Small intestine (tissue), 7 donors: ENCODE results near the gene PRG3. TPM values are rescaled to one million over a fixed set of nuclear protein-coding genes. Genes with fewer than 3 reads are reported as not detected.
"Not testable (repeated sequence)": the region's sequence is repeated elsewhere in the genome, so short reads cannot be mapped to it uniquely, and the experiment has no call there.

Source experiments
- DNase-seq, 2 donors: peaks; one replicate each; pipeline versions ENCODE4 v3.0.0 to v3.0.0-alpha.2; 2013
- FAIRE-seq: peaks from 2 replicates; lab custom pipeline; 2012; peaks lifted over from hg19 to GRCh38; lab: Jason Lieb, UNC
- H3K27ac ChIP-seq, 3 donors: one replicate each; pipeline ENCODE4 v1.5.1; 2013; ENCODE audit warnings: low read length in 2 of 3, mild to moderate bottlenecking in 2 of 3, control low read depth in 1 of 3, inconsistent platforms in 1 of 3, low read depth in 1 of 3, moderate library complexity in 1 of 3
- H3K27me3 ChIP-seq, 3 donors: one replicate each; pipeline ENCODE4 v1.6.1; 2013; ENCODE audit warnings: low read length in 3 of 3, inconsistent platforms in 1 of 3; ENCODE audit not compliant: control insufficient read depth in 3 of 3, insufficient read depth in 3 of 3
- H3K36me3 ChIP-seq, 3 donors: one replicate each; pipeline ENCODE4 v1.6.1; 2013; ENCODE audit warnings: low read length in 3 of 3, inconsistent platforms in 1 of 3, low read depth in 1 of 3, mild to moderate bottlenecking in 1 of 3, moderate library complexity in 1 of 3; ENCODE audit not compliant: control insufficient read depth in 3 of 3, insufficient read depth in 2 of 3
- H3K4me1 ChIP-seq, 3 donors: one replicate each; pipeline ENCODE4 v1.6.1; 2013; ENCODE audit warnings: low read length in 2 of 3, inconsistent platforms in 1 of 3, low read depth in 1 of 3, mild to moderate bottlenecking in 1 of 3, moderate library complexity in 1 of 3; ENCODE audit not compliant: control insufficient read depth in 3 of 3, insufficient read depth in 2 of 3
- H3K4me3 ChIP-seq, 3 donors: one replicate each; pipeline ENCODE4 v1.5.1; 2013; ENCODE audit warnings: low read length in 3 of 3, control low read depth in 1 of 3, inconsistent platforms in 1 of 3, low read depth in 1 of 3, mild to moderate bottlenecking in 1 of 3, moderate library complexity in 1 of 3
- H3K9me3 ChIP-seq, 2 donors: one replicate each; pipeline ENCODE4 v1.6.1; 2013; ENCODE audit warnings: low read depth in 1 of 2, low read length in 1 of 2; ENCODE audit not compliant: control insufficient read depth in 2 of 2, insufficient read depth in 1 of 2
- WGBS, 3 donors: extraction: QIAGEN DNeasy Blood & Tissue Kit; methylation state at CpG; one replicate each; pipeline ENCODE4 v1.1.7; 2013; 5-methylcytosine and 5-hydroxymethylcytosine counted together
- polyA plus RNA-seq, 4 donors: library from polyadenylated mRNA; stranded (reverse) in 3 of 4; unstranded in 1 of 4; fragments of 200-250 nt in 3 of 4; fragments of 120-200 nt in 1 of 4; gene quantifications; one replicate each; pipeline versions ENCODE4 v1.2.1 to v1.2.3, GENCODE V29; 2013
- donor health status: healthy with polysubstance abuse.
- donor health status: control.
- donor health status: control.
- donor health status: Bipolar disorder and iron deficiency.
- donor health status: healthy.

The PRG3 gene
- polyA plus RNA-seq, 4 donors, result 0.22 TPM; not detected in 3

DNA sequence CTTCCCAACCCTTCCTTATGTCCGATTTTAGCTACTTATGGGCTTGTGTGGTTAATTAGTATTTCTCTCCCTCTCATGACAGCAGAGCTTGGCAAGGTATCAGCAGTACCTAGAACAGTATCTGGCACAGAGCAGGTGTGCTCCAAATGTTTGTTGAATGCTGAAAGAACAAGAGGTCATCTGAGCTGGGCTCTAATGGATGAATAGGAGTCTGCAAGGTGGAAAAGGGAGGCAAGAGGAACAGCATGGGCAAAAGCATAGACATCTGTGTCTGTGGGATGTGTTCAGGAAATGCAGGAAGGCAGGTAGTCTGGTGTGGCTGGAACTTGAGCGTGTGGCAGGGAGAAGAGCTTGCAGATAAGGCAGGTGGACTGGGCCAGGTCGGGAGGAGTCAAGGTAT lies 19.0 kb downstream of the PRG3 start:
- Histone ChIP-seq H3K27me3 (no peaks in the 10 kb centered on the region), H3K36me3 (no peaks in the 10 kb centered on the region), H3K27ac (no peak overlapping the region), H3K9me3 (no peaks in the 10 kb centered on the region), H3K4me1 (no peaks in the 10 kb centered on the region), H3K4me3 (no peak overlapping the region)
- FAIRE-seq (no peak), DNase-seq (no peak)
- 69 to 77% (median 76%) methylated on average over 3 of the region's 3 CpGs for WGBS, 3 donors

DNA sequence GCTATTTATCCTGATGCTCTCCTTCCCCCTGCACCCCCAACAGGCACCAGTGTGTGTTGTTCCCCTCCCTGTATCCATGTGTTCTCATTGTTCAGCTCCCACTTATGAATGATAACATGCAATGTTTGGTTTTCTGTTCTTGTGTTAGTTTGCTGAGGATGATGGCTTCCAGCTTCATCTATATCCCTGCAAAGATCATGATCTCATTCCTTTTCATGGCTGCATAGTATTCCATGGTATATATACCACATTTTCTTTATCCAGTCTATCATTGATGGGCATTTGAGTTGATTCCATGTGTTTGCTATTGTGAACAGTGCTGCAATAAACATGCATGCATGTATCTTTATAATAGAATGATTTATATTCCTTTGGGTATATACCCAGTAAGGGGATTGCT lies 19.5 kb downstream of the PRG3 start:
- H3K36me3 ChIP-seq, H3K27me3 ChIP-seq, H3K9me3 ChIP-seq, H3K27ac ChIP-seq, DNase-seq, H3K4me3 ChIP-seq, FAIRE-seq, H3K4me1 ChIP-seq: not testable (repeated sequence)

GRCh38 chr11:57360991-57361390 lies 20.0 kb downstream of the PRG3 start:
- Histone ChIP-seq H3K27ac (no peak overlapping the region), H3K36me3 (no peaks in the 10 kb centered on the region), H3K4me1 (no peaks in the 10 kb centered on the region), H3K9me3 (no peaks in the 10 kb centered on the region), H3K27me3 (no peaks in the 10 kb centered on the region), H3K4me3 (no peak overlapping the region)
- DNase-seq, result no peak
- WGBS, 3 donors, result 93 to 94% (median 93%) methylated on average over 8 of the region's 8 CpGs
- FAIRE-seq, result no peak

GRCh38 chr11:57359896-57360690 lies 20.9 kb downstream of the PRG3 start:
- no peak for FAIRE-seq

GRCh38 chr11:57359396-57359795 lies 21.6 kb downstream of the PRG3 start:
- DNase-seq (no peak), FAIRE-seq (no peak)
- H3K27ac ChIP-seq, result no peak overlapping the region
- H3K36me3 ChIP-seq, result no peaks in the 10 kb centered on the region
- no peak overlapping the region for H3K4me3 ChIP-seq
- no peaks in the 10 kb centered on the region for H3K4me1 ChIP-seq
- H3K9me3 ChIP-seq, result no peaks in the 10 kb centered on the region
- 82 to 85% (median 84%) methylated on average over 5 of the region's 5 CpGs for WGBS, 3 donors
- no peaks in the 10 kb centered on the region for H3K27me3 ChIP-seq

More at GRCh38 chr11:57359896-57360690, 20.9 kb downstream of the PRG3 start:
- no peak for DNase-seq
- Histone ChIP-seq H3K36me3 (no peaks in the 10 kb centered on the region), H3K4me3 (no peak overlapping the region), H3K27ac (no peak overlapping the region), H3K4me1 (no peaks in the 10 kb centered on the region), H3K9me3 (no peaks in the 10 kb centered on the region), H3K27me3 (no peaks in the 10 kb centered on the region)
- WGBS, 3 donors, result 74 to 84% (median 78%) methylated on average over 9 of the region's 9 CpGs

DNA sequence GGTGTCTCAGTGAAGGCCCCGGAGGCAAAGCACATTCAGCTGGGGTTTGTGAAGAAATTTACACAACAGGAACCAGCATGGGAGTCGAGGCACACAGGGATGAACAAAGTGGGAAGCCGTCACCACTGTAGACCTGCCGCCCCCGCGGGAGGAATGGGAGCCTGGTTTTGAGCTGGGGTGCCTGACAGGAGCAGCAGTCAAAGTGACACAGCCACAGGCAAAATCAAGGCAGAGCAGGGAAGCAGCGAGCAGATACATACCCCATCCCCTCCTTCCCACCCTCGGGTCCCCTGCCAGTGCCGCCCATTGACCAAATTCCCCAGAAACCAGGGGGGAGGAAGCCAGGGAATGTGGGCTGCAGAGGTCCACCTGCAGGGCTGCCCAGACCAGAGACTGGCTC lies 22.0 kb downstream of the PRG3 start:
- no peak overlapping the region for H3K4me3 ChIP-seq
- no peaks in the 10 kb centered on the region for H3K4me1 ChIP-seq
- no peak for DNase-seq
- 67 to 73% (median 67%) methylated on average over 7 to 9 of the region's 9 CpGs for WGBS, 3 donors
- no peaks in the 10 kb centered on the region for H3K36me3 ChIP-seq
- no peaks in the 10 kb centered on the region for H3K27me3 ChIP-seq
- no peak overlapping the region for H3K27ac ChIP-seq
- no peaks in the 10 kb centered on the region for H3K9me3 ChIP-seq
- no peak for FAIRE-seq

GRCh38 chr11:57358543-57358961 lies 22.4 kb downstream of the PRG3 start:
- no peak overlapping the region for H3K4me3 ChIP-seq
- no peaks in the 10 kb centered on the region for H3K36me3 ChIP-seq
- no peaks in the 10 kb centered on the region for H3K27me3 ChIP-seq
- H3K9me3 ChIP-seq, result no peaks in the 10 kb centered on the region
- peak; percentile 20 to 26 for DNase-seq
- WGBS, 3 donors, result 20 to 56% (median 40%) methylated on average over 9 of the region's 9 CpGs
- no peak for FAIRE-seq
- H3K27ac ChIP-seq, result no peak overlapping the region
- H3K4me1 ChIP-seq, result no peaks in the 10 kb centered on the region

DNA sequence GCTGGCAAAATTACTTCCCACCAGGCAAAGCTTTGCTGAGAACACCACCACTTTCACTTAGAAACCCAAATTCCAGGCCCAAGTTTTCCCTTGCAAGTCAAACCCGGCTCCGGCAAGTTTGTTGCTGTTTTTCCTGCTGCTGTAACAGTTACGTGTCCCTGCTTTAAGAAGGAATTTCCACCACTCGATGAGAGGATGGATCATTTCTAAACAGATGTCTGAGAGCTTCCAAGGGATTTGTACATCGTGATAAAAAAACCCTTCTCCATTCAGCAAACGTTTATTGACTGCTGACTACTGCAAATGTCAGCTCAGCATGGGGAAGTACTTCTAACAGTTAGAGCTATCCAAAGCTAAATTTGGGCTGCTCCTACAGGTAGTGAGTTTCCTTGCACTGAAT lies 23.1 kb downstream of the PRG3 start:
- Histone ChIP-seq H3K4me3 (no peak overlapping the region), H3K4me1 (no peaks in the 10 kb centered on the region), H3K27ac (no peak overlapping the region), H3K36me3 (no peaks in the 10 kb centered on the region), H3K9me3 (no peaks in the 10 kb centered on the region), H3K27me3 (no peaks in the 10 kb centered on the region)
- no peak for FAIRE-seq
- no peak for DNase-seq
- 44 to 54% (median 53%) methylated on average over 6 of the region's 6 CpGs for WGBS, 3 donors

DNA sequence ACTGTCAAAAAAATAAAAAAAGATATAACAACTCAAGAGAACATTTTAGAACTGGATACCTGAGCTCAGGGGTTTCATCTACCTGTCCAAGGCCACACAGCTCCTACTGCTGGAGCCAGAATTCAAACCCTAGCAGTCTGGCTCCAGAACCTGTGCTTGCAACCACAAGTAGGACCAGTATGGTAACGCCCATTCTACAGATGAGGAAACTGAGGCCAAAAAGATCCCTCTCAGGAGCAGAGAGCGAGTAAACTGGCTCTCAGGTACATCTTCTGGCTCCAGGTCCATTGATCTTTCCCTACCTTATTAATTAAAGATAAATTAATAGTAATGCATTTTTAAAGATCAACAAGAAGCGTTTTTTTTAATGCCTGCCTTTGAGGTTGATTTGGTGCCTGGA lies 23.6 kb downstream of the PRG3 start:
- H3K27ac ChIP-seq, result no peak overlapping the region
- H3K36me3 ChIP-seq, result no peaks in the 10 kb centered on the region
- DNase-seq, result no peak
- FAIRE-seq, result no peak
- H3K4me3 ChIP-seq, result no peak overlapping the region
- H3K4me1 ChIP-seq, result no peaks in the 10 kb centered on the region
- 83 to 86% (median 84%) methylated on average over 3 of the region's 3 CpGs for WGBS, 3 donors
- no peaks in the 10 kb centered on the region for H3K9me3 ChIP-seq
- no peaks in the 10 kb centered on the region for H3K27me3 ChIP-seq
